Ishikawa (cell line): ENCODE measurements around the gene SLCO4A1.

Experiments used
- CREB1 ChIP-seq: IDR thresholded peaks from 2 replicates; pipeline ENCODE4 v1.6.1; 2012; ENCODE audit warnings: low read depth
- NFIC ChIP-seq: IDR thresholded peaks from 2 replicates; pipeline ENCODE4 v1.6.1; 2012
- RAD21 ChIP-seq: IDR thresholded peaks from 2 replicates; pipeline ENCODE4 v1.6.1; 2012; ENCODE audit warnings: low read depth
- TCF12 ChIP-seq: IDR thresholded peaks from 2 replicates; pipeline ENCODE4 v1.6.1; 2012; ENCODE audit warnings: low read depth
- YY1 ChIP-seq: IDR thresholded peaks from 2 replicates; pipeline ENCODE4 v1.6.1; 2012; ENCODE audit warnings: low read depth

DNA sequence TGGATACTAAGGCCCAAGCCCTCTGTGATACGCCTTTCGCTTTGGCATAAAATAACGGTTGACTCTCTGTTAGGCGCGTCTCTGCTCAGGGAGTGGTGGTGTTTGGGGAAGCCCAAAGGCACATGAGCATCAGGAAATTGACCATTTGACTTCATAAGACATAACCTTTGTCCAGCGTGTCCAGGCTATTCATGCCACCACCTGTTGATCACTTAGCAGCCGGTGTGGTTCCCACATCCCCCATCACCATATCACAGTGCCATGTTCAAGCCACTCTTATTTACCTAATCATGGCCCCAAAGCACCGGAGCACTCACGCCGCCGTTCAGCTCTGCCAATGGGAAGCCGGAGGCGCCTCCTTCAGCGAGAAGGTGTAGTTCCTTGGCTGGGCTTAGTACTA is 27.9 kb downstream of the SLCO4A1 start:
- TF ChIP-seq YY1 (no peak), NFIC (no peak), TCF12 (no peak), CREB1 (no peak), RAD21 (no peak)
